Nephron progenitor cell (in vitro differentiated cells): ENCODE data around the gene GPR68.
"Not testable (repeated sequence)": the region's sequence is repeated elsewhere in the genome, so short reads cannot be mapped to it uniquely, and the experiment has no call there.

Experiments
- DNase-seq: peaks from one replicate; pipeline ENCODE4 v3.0.0; 2021
- H3K27ac Mint-ChIP-seq: 2 replicates; pipeline ENCODE4 v1.8.0; 2021; ENCODE audit warnings: mild to moderate bottlenecking, moderate library complexity, mixed read lengths
- H3K27me3 Mint-ChIP-seq: 2 replicates; pipeline ENCODE4 v1.8.0; 2021; ENCODE audit warnings: mild to moderate bottlenecking, low read depth, mixed read lengths; ENCODE audit not compliant: poor library complexity
- H3K36me3 Mint-ChIP-seq: 2 replicates; pipeline ENCODE4 v1.8.0; 2021; ENCODE audit warnings: low read depth, mixed read lengths
- H3K4me1 Mint-ChIP-seq: 2 replicates; pipeline ENCODE4 v1.8.0; 2021; ENCODE audit warnings: mixed read lengths
- H3K4me3 Mint-ChIP-seq: 2 replicates; pipeline ENCODE4 v1.8.0; 2021; ENCODE audit warnings: mild to moderate bottlenecking, moderate library complexity, mixed read lengths
- H3K9me3 Mint-ChIP-seq: 2 replicates; pipeline ENCODE4 v1.8.0; 2021; ENCODE audit warnings: mild to moderate bottlenecking, moderate library complexity, mixed read lengths
- CTCF ChIP-seq: fragments of 200-600 bp; sonication (generic); IDR thresholded peaks from 2 replicates; pipeline ENCODE4 v1.5.0; 2021; ENCODE audit warnings: antibody characterized with exemption

GPR68 gene

GRCh38 chr14:91267965-91268437 is 23.5 kb upstream of the GPR68 start:
- Mint-ChIP-seq H3K4me1 (peaks cover 28% of the 10 kb centered on the region), H3K36me3 (peaks cover 22% of the 10 kb centered on the region), H3K4me3 (no peak overlapping the region), H3K27ac (no peak overlapping the region), H3K27me3 (peaks cover 40% of the 10 kb centered on the region), H3K9me3 (no peaks in the 10 kb centered on the region)
- DNase-seq, result no peak
- no peak for TF ChIP-seq CTCF

GRCh38 chr14:91266276-91266675 is 21.8 kb upstream of the GPR68 start:
- H3K4me3 Mint-ChIP-seq, result not testable (repeated sequence)
- H3K27me3 Mint-ChIP-seq, result peaks cover 52% of the 10 kb centered on the region
- peaks cover 26% of the 10 kb centered on the region for H3K4me1 Mint-ChIP-seq

GRCh38 chr14:91265404-91265803 is 20.9 kb upstream of the GPR68 start:
- peaks cover 3% of the 10 kb centered on the region for H3K9me3 Mint-ChIP-seq
- H3K27me3 Mint-ChIP-seq, result peaks cover 57% of the 10 kb centered on the region
- H3K4me3 Mint-ChIP-seq, result peak overlapping the region; percentile 72
- no peak overlapping the region for H3K27ac Mint-ChIP-seq
- TF ChIP-seq CTCF, result no peak
- H3K4me1 Mint-ChIP-seq, result peaks cover 26% of the 10 kb centered on the region
- DNase-seq, result no peak
- peaks cover 16% of the 10 kb centered on the region for H3K36me3 Mint-ChIP-seq

More at GRCh38 chr14:91266276-91266675, 21.8 kb upstream of the GPR68 start:
- H3K36me3 Mint-ChIP-seq, result peaks cover 16% of the 10 kb centered on the region
- DNase-seq, H3K27ac Mint-ChIP-seq, H3K9me3 Mint-ChIP-seq: not testable (repeated sequence)

- TF ChIP-seq CTCF, result no peak
- Mint-ChIP-seq H3K9me3 (peaks cover 3% of the 10 kb centered on the region), H3K4me1 (peaks cover 22% of the 10 kb centered on the region), H3K4me3 (peak overlapping the region; percentile 76), H3K27ac (no peak overlapping the region), H3K36me3 (peaks cover 11% of the 10 kb centered on the region), H3K27me3 (peaks cover 60% of the 10 kb centered on the region)
- peak; percentile 55 for DNase-seq
Observed at GRCh38 chr14:91264151-91265150, 19.9 kb upstream of the GPR68 start.

GRCh38 chr14:91263329-91263728 is 18.8 kb upstream of the GPR68 start:
- peaks cover 7% of the 10 kb centered on the region for H3K36me3 Mint-ChIP-seq
- DNase-seq, result no peak
- H3K27me3 Mint-ChIP-seq, result peaks cover 61% of the 10 kb centered on the region
- TF ChIP-seq CTCF, result no peak
- H3K4me3 Mint-ChIP-seq, result peak overlapping the region; percentile 71
- H3K9me3 Mint-ChIP-seq, result peaks cover 3% of the 10 kb centered on the region
- H3K27ac Mint-ChIP-seq, result no peak overlapping the region
- peaks cover 21% of the 10 kb centered on the region for H3K4me1 Mint-ChIP-seq

GRCh38 chr14:91261986-91262549 is 17.6 kb upstream of the GPR68 start:
- Mint-ChIP-seq H3K4me3 (no peak overlapping the region), H3K4me1 (peaks cover 30% of the 10 kb centered on the region), H3K27ac (no peak overlapping the region), H3K36me3 (no peaks in the 10 kb centered on the region), H3K9me3 (peaks cover 3% of the 10 kb centered on the region), H3K27me3 (peaks cover 63% of the 10 kb centered on the region)
- no peak for DNase-seq
- no peak for TF ChIP-seq CTCF
